K562 (cell line): Measurements from ENCODE around the gene PGAM2. TPM values are rescaled to one million over a fixed set of nuclear protein-coding genes. Genes with fewer than 3 reads are reported as not detected.
A peak's percentile ranks its signal among the peaks of the same experiment; 100 is the strongest.

ENCODE experiments used
- ARID3B ChIP-seq: fragments of 250-450 bp; sonication (Bioruptor Pico); IDR thresholded peaks from 2 replicates; pipeline ENCODE4 v1.4.0; 2020; ENCODE audit warnings: borderline replicate concordance
- CBFB ChIP-seq: sonication (generic); formaldehyde crosslinking; IDR thresholded peaks from 2 replicates; pipeline ENCODE4 v1.4.0; 2020; ENCODE audit warnings: mild to moderate bottlenecking, missing genetic modification reagents
- CREM ChIP-seq: IDR thresholded peaks from 2 replicates; pipeline ENCODE4 v1.6.1; 2014; ENCODE audit warnings: antibody characterized with exemption, low read depth
- FOXO4 ChIP-seq: fragments of 450-650 bp; formaldehyde crosslinking; IDR thresholded peaks from 2 replicates; pipeline ENCODE4 v1.4.0; 2020; ENCODE audit warnings: mild to moderate bottlenecking, moderate library complexity
- OTX1 ChIP-seq: fragments of 450-650 bp; formaldehyde crosslinking; IDR thresholded peaks from 2 replicates; pipeline ENCODE4 v1.4.0; 2022; ENCODE audit warnings: mild to moderate bottlenecking
- PCBP2 ChIP-seq: fragments of 200-400 bp; formaldehyde crosslinking; IDR thresholded peaks from 2 replicates; pipeline ENCODE4 v1.6.1; 2018; ENCODE audit warnings: low read length, low read depth, mild to moderate bottlenecking, moderate library complexity; ENCODE audit not compliant: poor library complexity, severe bottlenecking
- REST ChIP-seq, 2 experiments: fragments of 450-650 bp; formaldehyde crosslinking in 1 of 2; IDR thresholded peaks; 2 replicates each; pipeline versions ENCODE4 v1.4.0 to v1.6.1; 2014 to 2020; ENCODE audit warnings: mild to moderate bottlenecking in 2 of 2, borderline replicate concordance in 1 of 2, low read depth in 1 of 2
- SFPQ ChIP-seq: fragments of 200-400 bp; formaldehyde crosslinking; IDR thresholded peaks from 2 replicates; pipeline ENCODE4 v1.6.1; 2017; ENCODE audit warnings: mild to moderate bottlenecking, low read depth, low read length, moderate library complexity
- YY1 ChIP-seq, 3 experiments: IDR thresholded peaks; 2 replicates each; pipeline ENCODE4 v1.6.1; 2011; ENCODE audit warnings: low read length in 2 of 3, mild to moderate bottlenecking in 2 of 3, moderate library complexity in 2 of 3, borderline replicate concordance in 1 of 3, control low read depth in 1 of 3, low read depth in 1 of 3; ENCODE audit not compliant: insufficient read depth in 3 of 3, insufficient replicate concordance in 2 of 3, control insufficient read depth in 1 of 3, insufficient read length in 1 of 3; ENCODE audit errors: extremely low read depth in 1 of 3
- ZBTB1 ChIP-seq: sonication (generic); formaldehyde crosslinking; IDR thresholded peaks from 2 replicates; pipeline ENCODE4 v1.8.1; 2023; ENCODE audit warnings: missing genetic modification reagents, low read depth, mild to moderate bottlenecking, borderline replicate concordance
- ZBTB17 ChIP-seq: fragments of 450-650 bp; formaldehyde crosslinking; IDR thresholded peaks from 2 replicates; pipeline ENCODE4 v1.4.0; 2020; ENCODE audit warnings: mild to moderate bottlenecking
- ZNF274 ChIP-seq: IDR thresholded peaks from 2 replicates; pipeline ENCODE4 v1.6.1; 2011; ENCODE audit warnings: low read depth, mild to moderate bottlenecking, low read length, moderate library complexity, borderline replicate concordance
- ZSCAN29 ChIP-seq: fragments of 450-650 bp; IDR thresholded peaks from 2 replicates; pipeline ENCODE4 v1.6.1; 2017
- polyA plus RNA-seq, 8 experiments: library from polyadenylated mRNA; depleted of rRNA in 4 of 8; stranded (reverse) in 5 of 8; unstranded in 3 of 8; fragments of >200 nt; fragmentation: Nextera tagmentation in 2 of 8; fragmentation: Illumina TruSeq in 1 of 8; extraction: Ambion mirVana in 2 of 8; extraction: Trizol in 1 of 8; gene quantifications; 2 replicates each; pipeline versions ENCODE4 v1.2.1 to v1.2.3, GENCODE V29; 2011 to 2014; ENCODE audit warnings: inconsistent platforms in 1 of 8, missing spikeins in 1 of 8
- total RNA-seq, 7 experiments: library from RNA; depleted of rRNA in 6 of 7; stranded (reverse); fragments of >200 nt in 6 of 7; fragmentation: Illumina TruSeq in 2 of 7; extraction: Trizol in 2 of 7; gene quantifications; 2 replicates each; pipeline versions ENCODE4 v1.2.1 to v1.2.3, GENCODE V29; 2011 to 2021; ENCODE audit warnings: low replicate concordance in 1 of 7

The PGAM2 gene
- total and polyA plus RNA-seq, 9 of the 15 experiments (the other 6 are each of a cell fraction or from before 2014, with no cell fraction given): not detected

GRCh38 chr7:44081266-44081748, 15.9 kb upstream of the PGAM2 start (continued):
- no peak for TF ChIP-seq SFPQ
- TF ChIP-seq CREM: peak; percentile 75
- TF ChIP-seq PCBP2: no peak
- peak; percentile 31; the same call in 1 of the 2 replicates for TF ChIP-seq REST (IDR thresholded peaks at IDR 0.05; ENCODE audit: borderline replicate concordance)
- TF ChIP-seq REST (CRISPR knock-in tag; IDR thresholded peaks at IDR 0.05; ENCODE audit: low read depth): no peak
- no peak for TF ChIP-seq OTX1 (CRISPR knock-in tag)
- no peak for TF ChIP-seq FOXO4 (CRISPR knock-in tag)
- TF ChIP-seq YY1 (IDR thresholded peaks at IDR 0.05; ENCODE audit: borderline replicate concordance in 1 of 3, control insufficient read depth in 1 of 3, extremely low read depth in 1 of 3, insufficient read depth in 3 of 3, insufficient read length in 1 of 3, insufficient replicate concordance in 2 of 3, low read depth in 1 of 3, low read length in 2 of 3): peak; percentile 35 to 83 (median 59)
- no peak for TF ChIP-seq ARID3B (CRISPR knock-in tag)
- no peak for TF ChIP-seq ZNF274
- no peak for TF ChIP-seq CBFB (CRISPR knock-in tag)
- TF ChIP-seq ZBTB17 (CRISPR knock-in tag): no peak
- TF ChIP-seq ZBTB1 (CRISPR knock-in tag): no peak
- no peak for TF ChIP-seq ZSCAN29
